GM19240 (cell line): Measurements from ENCODE around the gene TM4SF18.
"Not testable (repeated sequence)": the region's sequence is repeated elsewhere in the genome, so short reads cannot be mapped to it uniquely, and the experiment has no call there.

Experiments
- DNase-seq: peaks from one replicate; pipeline ENCODE4 v3.0.0; 2011; ENCODE audit warnings: low spot score; ENCODE audit not compliant: insufficient read length

TM4SF18 gene, protein sequence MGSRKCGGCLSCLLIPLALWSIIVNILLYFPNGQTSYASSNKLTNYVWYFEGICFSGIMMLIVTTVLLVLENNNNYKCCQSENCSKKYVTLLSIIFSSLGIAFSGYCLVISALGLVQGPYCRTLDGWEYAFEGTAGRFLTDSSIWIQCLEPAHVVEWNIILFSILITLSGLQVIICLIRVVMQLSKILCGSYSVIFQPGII

DNA sequence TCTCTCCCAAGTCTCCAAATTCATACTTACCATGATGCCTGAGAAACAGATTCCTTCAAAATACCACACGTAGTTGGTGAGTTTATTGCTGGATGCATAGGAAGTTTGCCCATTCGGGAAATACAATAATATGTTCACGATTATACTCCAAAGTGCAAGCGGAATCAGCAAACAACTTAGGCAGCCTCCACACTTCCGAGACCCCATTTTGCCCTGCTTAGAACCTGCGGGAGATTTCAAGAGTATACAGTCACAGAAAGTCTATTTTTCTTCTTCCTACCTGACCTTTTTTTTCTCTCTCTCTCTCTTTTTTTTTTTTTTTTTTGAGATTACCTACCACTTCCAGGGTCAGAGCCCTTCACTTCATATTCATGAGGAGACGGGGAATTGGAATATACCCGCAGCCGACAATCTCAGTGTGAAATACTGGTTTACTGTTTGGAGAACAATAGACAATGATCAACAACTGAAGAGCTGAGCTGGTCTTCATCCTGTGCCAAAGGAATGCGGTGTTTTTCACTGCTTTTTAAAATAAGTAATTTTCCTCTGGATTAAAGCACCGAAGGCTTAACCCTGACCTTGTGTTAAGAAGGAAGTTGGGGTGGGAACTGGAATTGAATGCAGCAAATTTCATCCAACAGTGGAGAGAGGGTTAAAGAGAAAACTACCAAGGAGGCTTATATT is at the start of gene TM4SF18:
Gene TM4SF18 (minus strand): TSS at position 461 of the 684 bp plus-strand sequence. CDS start 254 bp downstream, at position 207.
- DNase-seq = no peak

DNA sequence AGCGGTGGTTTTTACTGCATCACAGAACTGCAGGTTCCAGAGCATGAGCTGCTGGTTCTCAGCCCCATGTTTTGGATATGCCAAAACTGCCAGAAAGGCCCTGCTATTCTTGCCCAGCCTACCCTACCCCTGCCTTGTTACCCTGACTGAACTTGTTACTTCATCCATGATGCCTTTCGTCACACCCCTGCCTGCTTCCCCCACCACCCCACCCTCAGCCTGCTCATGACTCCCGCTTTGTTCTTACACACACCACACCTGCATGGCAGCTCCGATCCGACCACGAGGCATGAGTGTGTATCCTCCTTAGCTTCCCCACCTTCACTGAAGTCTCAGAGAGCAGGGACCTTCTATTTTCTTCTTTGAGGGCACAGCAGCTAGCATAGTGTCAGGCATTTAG is 49.1 kb upstream of the TM4SF18 start:
- DNase-seq = no peak

GRCh38 chr3:149382101-149382467 is 48.6 kb upstream of the TM4SF18 start:
- no peak for DNase-seq

GRCh38 chr3:149381173-149382100 is 48.0 kb upstream of the TM4SF18 start:
- no peak for DNase-seq

DNA sequence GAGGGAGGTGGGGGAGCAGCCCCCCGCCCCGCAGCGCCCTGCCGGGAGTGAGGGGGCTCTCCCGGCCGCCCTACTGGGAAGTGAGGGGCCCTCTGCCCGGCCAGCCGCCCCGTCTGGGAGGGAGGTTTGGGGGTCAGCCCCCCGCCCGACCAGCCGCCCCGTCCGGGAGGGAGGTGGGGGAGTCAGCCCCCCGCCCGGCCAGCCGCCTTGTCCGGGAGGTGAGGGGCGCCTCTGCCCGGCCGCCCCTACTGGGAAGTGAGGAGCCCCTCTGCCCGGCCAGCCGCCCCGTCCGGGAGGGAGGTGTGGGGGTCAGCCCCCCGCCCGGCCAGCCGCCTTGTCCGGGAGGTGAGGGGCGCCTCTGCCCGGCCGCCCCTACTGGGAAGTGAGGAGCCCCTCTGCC is 46.8 kb upstream of the TM4SF18 start:
- not testable (repeated sequence) for DNase-seq

DNA sequence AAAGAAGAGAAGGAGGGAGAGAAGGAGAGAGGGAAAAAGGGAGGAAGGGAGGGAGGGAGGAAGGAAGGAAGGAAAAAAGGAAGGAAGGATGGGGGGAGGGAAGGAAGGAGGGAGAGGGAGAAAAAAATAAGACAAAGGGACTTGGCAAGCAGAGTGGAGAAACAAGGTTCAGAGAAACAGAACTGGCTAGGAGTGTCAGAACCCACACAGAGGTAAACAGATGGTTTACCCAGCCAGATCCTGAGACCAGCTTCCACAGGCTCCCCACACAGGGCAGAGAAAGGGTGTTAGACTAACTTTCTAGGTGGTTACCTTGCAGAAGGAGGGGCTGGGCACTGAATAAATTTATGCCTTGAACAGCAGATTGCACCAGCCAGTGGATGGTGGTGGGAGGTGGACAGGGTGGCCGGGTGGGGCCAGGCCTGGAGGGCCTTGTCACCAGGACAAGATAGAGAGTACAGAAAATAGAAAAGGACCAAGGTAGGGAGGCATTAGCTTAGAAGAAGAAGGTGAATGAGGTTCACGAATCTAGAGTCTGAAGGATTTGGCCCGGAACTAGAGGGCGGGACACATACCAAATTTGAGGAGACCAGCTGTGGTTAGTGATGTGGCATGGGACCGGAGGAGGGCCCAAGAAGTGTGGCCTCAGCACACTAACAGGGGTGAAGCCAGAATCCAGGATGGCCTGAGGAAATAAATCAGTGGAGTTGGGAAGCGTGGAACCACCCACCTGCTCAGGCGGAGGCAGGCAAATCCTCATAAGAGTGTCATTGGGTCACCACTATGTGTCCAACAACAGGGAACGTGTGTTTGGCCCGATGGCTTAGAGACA is 45.3 kb upstream of the TM4SF18 start:
- no peak for DNase-seq

DNA sequence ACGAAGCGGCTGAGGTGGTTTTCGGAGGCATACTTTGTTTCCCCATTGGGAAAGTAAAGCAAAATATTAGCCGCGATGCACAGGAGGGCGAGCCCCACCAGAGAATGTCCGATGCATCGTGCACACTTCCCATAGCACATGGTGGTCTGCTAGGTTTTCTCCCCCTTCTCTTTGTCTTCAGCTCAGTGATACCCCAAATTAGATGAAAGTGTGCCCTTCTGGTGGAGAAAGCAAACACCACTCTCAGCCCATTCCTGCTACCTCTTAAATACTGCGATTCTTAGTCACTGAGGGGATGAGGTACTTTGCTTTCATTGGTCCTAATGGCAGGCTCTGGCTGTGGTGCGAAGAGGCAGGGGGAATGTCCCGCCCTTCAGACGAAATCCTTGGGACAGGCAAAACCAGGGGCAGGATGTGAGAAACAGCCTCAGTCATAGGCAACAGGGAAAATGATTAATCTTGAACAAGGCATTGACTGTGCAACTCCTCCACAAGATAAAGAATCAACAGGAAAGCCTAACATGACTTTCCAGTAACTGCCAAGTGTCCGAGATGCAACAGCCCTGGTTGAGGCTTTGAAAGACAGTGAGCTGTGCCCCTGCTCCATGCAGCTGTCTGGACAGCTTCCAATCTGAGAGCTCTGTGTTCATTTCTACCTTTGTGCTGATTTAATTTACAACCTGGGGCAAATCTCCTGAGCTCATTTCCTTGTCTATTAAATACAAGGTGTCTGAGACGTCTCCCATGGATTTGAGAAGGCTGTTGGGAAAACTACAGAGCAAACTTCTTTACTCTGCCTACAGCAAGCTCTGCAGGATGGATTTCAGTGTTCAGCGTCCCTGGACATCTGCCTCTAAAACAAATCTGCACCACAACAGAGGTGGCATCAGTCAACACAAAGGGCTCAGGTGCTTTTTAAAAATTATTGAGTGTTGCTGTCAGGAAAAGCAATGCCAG is 44.2 kb upstream of the TM4SF18 start, which contains the start of gene TM4SF1:
Gene TM4SF1 (minus strand): TSS at position 242 of the 957 bp plus-strand sequence. CDS start 102 bp downstream, at position 140.
- no peak for DNase-seq

DNA sequence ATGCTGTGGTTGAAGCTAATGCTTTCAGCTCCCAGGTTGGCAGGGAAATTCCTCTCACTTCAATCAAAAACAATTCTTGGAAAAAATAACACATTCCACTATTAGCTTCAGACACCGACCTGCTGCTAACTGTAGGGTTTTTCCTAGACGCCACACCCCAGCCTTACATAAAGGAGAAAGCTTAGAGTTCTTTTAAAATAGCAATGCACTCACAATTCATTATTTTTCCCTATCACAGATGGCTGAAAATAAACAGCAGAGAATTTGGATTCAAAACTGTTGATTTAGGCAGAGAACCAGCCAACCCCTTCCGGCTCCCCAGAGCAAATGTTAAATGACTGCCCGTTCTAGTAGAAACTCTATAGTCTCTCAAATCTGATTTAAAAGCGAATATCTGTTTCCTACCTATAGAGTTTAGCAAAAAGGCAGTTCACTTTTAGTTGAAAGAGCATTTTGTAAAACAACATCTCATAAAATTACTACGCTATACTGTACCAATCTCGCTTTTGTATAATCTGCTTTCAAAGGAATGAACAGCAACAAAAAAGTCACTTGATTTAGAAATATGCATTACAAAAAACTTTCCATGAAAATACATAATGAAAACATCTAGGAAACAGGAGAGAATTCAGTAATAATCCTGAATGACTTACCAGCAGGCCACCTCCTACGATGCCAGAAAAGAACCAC is 43.4 kb upstream of the TM4SF18 start:
- no peak for DNase-seq

GRCh38 chr3:149375501-149376196 is 42.2 kb upstream of the TM4SF18 start:
- DNase-seq = no peak

- no peak for DNase-seq
These were observed 41.5 kb upstream of the TM4SF18 start for GRCh38 chr3:149374793-149375500.

DNA sequence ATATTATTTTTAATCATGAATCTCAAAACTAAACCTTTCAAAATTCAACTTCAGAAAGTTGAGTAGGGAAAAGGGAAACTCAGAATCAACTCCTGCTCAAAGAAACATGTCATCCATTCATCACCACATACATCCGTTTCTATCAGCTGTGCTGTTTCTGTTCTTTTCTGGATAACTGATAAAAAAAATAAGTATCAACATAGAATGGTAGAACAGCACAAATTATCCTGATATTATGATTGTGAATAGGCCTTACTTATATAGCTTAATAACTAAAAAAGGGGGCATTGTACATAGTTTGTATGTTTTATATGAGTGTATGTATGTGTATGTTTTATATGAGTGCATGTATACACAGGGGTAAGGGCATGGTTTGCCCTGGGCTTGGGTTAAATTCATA is 41.0 kb upstream of the TM4SF18 start:
- DNase-seq = no peak

DNA sequence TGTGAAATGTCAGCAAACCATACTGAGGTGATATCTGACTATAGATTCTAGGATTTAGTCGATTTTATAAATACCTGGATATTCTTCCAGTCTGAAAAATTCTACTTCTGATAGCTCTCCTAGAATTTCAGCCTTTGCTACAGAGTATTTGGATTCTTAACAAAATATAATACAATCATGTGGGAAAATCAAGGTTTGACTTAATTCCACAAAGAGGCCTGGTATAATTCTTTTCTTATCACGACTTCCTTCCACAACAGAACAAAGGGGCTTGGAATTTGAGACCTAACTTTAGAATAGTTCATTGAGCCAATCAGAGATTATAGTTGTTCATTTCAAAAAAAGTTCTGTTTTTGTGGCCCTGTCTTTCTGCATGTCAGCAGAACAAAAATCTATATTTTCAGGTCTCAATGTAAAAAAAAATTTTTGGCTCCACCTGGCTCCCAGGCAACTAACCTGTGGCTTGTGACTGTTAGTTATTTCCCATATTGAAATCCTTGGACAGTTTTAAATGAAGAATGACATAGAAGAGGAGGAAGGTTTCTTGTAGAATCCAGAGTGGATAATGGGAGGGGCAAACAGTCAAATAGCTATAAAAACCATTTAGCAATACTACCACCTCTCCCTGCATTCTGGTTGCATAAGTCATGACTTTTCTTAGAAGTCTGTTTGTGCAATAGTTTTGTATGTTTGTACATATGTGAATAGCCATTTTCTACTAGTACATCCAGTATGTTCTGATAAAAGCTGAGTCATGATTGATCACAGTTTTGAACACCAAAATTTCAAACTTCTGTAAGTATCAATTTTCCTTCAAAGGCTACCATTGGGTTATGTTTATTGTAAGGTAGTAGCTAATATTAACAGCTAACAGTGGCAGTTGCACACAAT is 40.0 kb upstream of the TM4SF18 start:
- no peak for DNase-seq

GRCh38 chr3:149371723-149372114 is 38.3 kb upstream of the TM4SF18 start:
- DNase-seq = no peak

DNA sequence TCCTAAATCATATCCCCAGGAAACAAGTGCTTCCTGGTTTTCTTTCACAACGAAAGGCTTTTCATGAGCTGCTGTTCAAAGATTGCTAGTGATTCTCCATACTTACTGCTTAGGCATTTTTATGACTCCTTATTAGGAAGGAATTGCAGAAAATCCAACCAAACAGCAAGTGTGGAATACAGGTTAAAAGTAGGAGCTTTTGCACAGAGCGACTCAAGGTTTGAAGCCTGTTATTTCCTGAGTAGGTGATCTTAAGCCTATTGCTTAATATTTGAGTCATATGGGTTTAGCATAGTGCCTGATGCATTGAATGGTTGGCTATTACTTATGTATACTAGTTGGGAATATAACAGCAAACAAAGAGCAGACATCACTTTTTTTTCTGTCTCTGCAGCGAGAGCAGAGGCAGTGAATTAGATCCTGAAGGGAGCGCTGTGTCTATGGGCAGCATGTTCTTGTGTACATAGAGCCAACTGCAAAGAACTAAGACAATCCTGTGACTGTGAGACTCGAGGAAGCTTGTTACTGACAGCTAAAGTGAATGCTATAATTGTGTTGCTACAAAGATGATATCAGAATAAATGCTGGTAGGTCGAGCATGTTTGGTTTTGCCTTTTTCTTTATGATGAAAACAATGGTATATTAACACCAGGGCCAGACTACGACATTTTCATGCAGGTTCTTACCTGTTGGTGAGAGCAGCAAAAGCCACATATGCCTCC is 37.7 kb upstream of the TM4SF18 start:
- no peak for DNase-seq

DNA sequence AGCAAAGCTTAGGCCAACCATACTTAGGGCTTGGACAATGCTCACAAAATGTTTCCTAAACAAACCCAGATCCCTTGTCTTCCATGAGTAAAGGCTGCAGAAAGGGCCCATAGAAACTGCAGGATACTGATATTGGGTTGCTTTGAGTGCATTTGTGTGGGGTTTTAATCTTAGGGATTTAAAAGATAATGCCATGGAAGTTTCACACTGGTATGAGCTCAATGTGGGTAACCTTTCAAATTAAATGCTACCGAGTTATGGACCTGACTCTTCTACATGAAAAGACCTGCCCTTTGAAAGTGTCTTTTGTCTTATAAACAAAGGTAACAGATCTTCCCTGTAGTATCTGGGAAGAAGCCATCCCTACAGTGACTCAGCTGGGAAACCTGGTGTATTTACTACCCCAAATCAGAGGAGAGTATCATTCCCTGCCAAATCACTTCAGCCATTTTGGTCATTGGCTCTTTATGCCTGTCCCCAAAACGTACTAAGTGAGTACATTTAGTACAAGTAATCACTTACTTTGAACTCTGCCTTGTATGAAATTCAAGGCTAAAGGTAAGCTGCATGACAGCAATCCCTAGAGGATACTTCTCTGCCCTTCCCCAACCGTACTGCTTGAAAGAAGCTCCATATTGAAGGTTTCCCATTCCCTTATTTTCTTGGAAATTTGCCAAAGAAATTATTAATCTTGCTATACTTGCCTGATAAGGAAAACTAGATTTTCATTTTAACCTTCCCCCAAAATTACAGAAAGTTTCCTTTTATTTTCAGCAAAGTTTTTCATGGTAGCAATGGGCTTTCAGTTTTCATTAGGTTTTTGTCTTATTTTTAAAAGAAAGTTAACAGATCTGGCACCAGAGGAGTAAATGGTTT is 36.8 kb upstream of the TM4SF18 start:
- no peak for DNase-seq
